ENCODE data around the gene RHOF.

GRCh38 chr12:121781998-121782979 lies 11.2 kb downstream of the RHOF start:
- TF ChIP-seq CTCF (IDR thresholded peaks at IDR 0.05 in 2 of 3, conservative IDR thresholded peaks at IDR 0.05 in 1 of 3; ENCODE audit: borderline replicate concordance in 1 of 3, insufficient read depth in 1 of 3, low read depth in 2 of 3, low read length in 2 of 3) (no peak), EZH2phosphoT487 (IDR thresholded peaks at IDR 0.05; ENCODE audit: borderline replicate concordance) (no peak), YY1 (IDR thresholded peaks at IDR 0.05; ENCODE audit: extremely low read depth, insufficient replicate concordance, low read depth, low read length) (no peak), EGR1 (IDR thresholded peaks at IDR 0.05; ENCODE audit: low read depth) (no peak), SIN3A (IDR thresholded peaks at IDR 0.05; ENCODE audit: low read depth) (no peak), JUND (IDR thresholded peaks at IDR 0.05) (no peak), RAD21 (IDR thresholded peaks at IDR 0.05; ENCODE audit: low read depth) (no peak)

All from HCT116 (cell line).